Thyroid gland (tissue), 4 donors: ENCODE measurements around the gene ODAPH.

Experiments
- POLR2A ChIP-seq, 2 donors: fragments of 450-650 bp; IDR thresholded peaks; one replicate each; pipeline ENCODE4 v1.6.1; 2017; ENCODE audit warnings: antibody characterized with exemption in 2 of 2, mild to moderate bottlenecking in 2 of 2, moderate library complexity in 1 of 2
- TF ChIP-seq, protein P1 (sequence below), 6 experiments: fragments of 200-600 bp in 3 of 6; fragments of 450-650 bp in 3 of 6; sonication (generic) in 3 of 6; IDR thresholded peaks; one replicate each; pipeline ENCODE4 v1.5.1; 2016 to 2019; ENCODE audit warnings: antibody characterized with exemption in 6 of 6, mild to moderate bottlenecking in 2 of 6, inconsistent platforms in 1 of 6, moderate library complexity in 1 of 6

GRCh38 chr4:75599647-75600046 lies 43.8 kb downstream of the ODAPH start:
- no peak for TF ChIP-seq POLR2A (IDR thresholded peaks at IDR 0.05)
- TF ChIP-seq, protein P1, sequence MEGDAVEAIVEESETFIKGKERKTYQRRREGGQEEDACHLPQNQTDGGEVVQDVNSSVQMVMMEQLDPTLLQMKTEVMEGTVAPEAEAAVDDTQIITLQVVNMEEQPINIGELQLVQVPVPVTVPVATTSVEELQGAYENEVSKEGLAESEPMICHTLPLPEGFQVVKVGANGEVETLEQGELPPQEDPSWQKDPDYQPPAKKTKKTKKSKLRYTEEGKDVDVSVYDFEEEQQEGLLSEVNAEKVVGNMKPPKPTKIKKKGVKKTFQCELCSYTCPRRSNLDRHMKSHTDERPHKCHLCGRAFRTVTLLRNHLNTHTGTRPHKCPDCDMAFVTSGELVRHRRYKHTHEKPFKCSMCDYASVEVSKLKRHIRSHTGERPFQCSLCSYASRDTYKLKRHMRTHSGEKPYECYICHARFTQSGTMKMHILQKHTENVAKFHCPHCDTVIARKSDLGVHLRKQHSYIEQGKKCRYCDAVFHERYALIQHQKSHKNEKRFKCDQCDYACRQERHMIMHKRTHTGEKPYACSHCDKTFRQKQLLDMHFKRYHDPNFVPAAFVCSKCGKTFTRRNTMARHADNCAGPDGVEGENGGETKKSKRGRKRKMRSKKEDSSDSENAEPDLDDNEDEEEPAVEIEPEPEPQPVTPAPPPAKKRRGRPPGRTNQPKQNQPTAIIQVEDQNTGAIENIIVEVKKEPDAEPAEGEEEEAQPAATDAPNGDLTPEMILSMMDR (IDR thresholded peaks at IDR 0.05): no peak
